WTC11 (cell line): Measurements from ENCODE around the gene RAB17. TPM values are rescaled to one million over a fixed set of nuclear protein-coding genes. Genes with fewer than 3 reads are reported as not detected.

ENCODE experiments used
- ATAC-seq: fragments of 200-7000 bp; cut with Tn5 transposase; 2 replicates; pipeline ENCODE4 v1.10.0; 2021; ENCODE audit warnings: mild to moderate bottlenecking, moderate library complexity
- CTCF ChIA-PET: fragments of 300-600 bp; sonication (Branson Sonifier 250); formaldehyde crosslinking; loops from one replicate; lab custom pipeline; 2021; ENCODE audit warnings: antibody characterized with exemption; lab: Charles Lee
- POLR2A ChIA-PET: fragments of 350-600 bp; sonication (Branson Sonifier 250); formaldehyde crosslinking; loops from one replicate; lab custom pipeline; 2021; ENCODE audit warnings: antibody characterized with exemption; lab: Charles Lee
- DNase-seq: peaks from one replicate; pipeline ENCODE4 v3.0.0; 2021; ENCODE audit warnings: low spot score
- H3K27ac Mint-ChIP-seq: 2 replicates; pipeline ENCODE4 v1.8.0; 2021; ENCODE audit warnings: mixed read lengths
- H3K27me3 Mint-ChIP-seq: 2 replicates; pipeline ENCODE4 v1.8.0; 2021; ENCODE audit warnings: low read depth, mild to moderate bottlenecking, moderate library complexity, mixed read lengths
- H3K36me3 Mint-ChIP-seq: 2 replicates; pipeline ENCODE4 v1.8.0; 2021; ENCODE audit warnings: mixed read lengths
- H3K4me1 Mint-ChIP-seq: 2 replicates; pipeline ENCODE4 v1.8.0; 2022; ENCODE audit warnings: mixed read lengths
- H3K4me3 Mint-ChIP-seq: 2 replicates; pipeline ENCODE4 v1.8.0; 2021; ENCODE audit warnings: mild to moderate bottlenecking, moderate library complexity, mixed read lengths
- H3K9me3 Mint-ChIP-seq: 2 replicates; pipeline ENCODE4 v1.8.0; 2021; ENCODE audit warnings: mixed read lengths
- ATF1 ChIP-seq: sonication (generic); formaldehyde crosslinking; IDR thresholded peaks from 2 replicates; pipeline ENCODE4 v1.8.1; 2023; ENCODE audit warnings: mild to moderate bottlenecking, moderate library complexity, missing genetic modification reagents
- CREB1 ChIP-seq: sonication (generic); formaldehyde crosslinking; IDR thresholded peaks from 2 replicates; pipeline ENCODE4 v1.8.0; 2023; ENCODE audit warnings: mild to moderate bottlenecking, missing genetic modification reagents
- NR2C2 ChIP-seq: sonication (generic); formaldehyde crosslinking; IDR thresholded peaks from 2 replicates; pipeline ENCODE4 v1.8.0; 2022; ENCODE audit warnings: mild to moderate bottlenecking, missing genetic modification reagents
- SMAD3 ChIP-seq: sonication (generic); formaldehyde crosslinking; IDR thresholded peaks from 2 replicates; pipeline ENCODE4 v1.8.0; 2022; ENCODE audit warnings: missing genetic modification reagents, mild to moderate bottlenecking, borderline replicate concordance
- SP1 ChIP-seq: sonication (generic); formaldehyde crosslinking; conservative IDR thresholded peaks from 2 replicates; pipeline ENCODE4 v1.8.1; 2022; ENCODE audit warnings: missing genetic modification reagents
- ZNF138 ChIP-seq: sonication (generic); formaldehyde crosslinking; conservative IDR thresholded peaks from 2 replicates; pipeline ENCODE4 v1.8.1; 2022; ENCODE audit warnings: mild to moderate bottlenecking, moderate library complexity, missing genetic modification reagents
- ZNF232 ChIP-seq: sonication (generic); formaldehyde crosslinking; IDR thresholded peaks from 2 replicates; pipeline ENCODE4 v1.8.0; 2022; ENCODE audit warnings: mild to moderate bottlenecking, missing genetic modification reagents
- ZNF671 ChIP-seq: fragments of 250-450 bp; sonication (Bioruptor Pico); IDR thresholded peaks from 2 replicates; pipeline ENCODE4 v1.8.0; 2021; ENCODE audit warnings: mild to moderate bottlenecking
- total RNA-seq: library from RNA; stranded (reverse); gene quantifications from 3 replicates; pipeline ENCODE4 v1.2.3, GENCODE V29; 2021
- TF ChIP-seq, protein P1 (sequence below): fragments of 250-450 bp; sonication (Bioruptor Pico); IDR thresholded peaks from 2 replicates; pipeline ENCODE4 v1.9.0; 2021; ENCODE audit warnings: moderate library complexity, mild to moderate bottlenecking, inconsistent platforms, borderline replicate concordance
- TF ChIP-seq, protein P2 (sequence below): sonication (generic); formaldehyde crosslinking; IDR thresholded peaks from 2 replicates; pipeline ENCODE4 v1.8.1; 2023; ENCODE audit warnings: mild to moderate bottlenecking, missing genetic modification reagents, moderate library complexity
- TF ChIP-seq, protein P3 (sequence below): fragments of 250-450 bp; sonication (Bioruptor Pico); IDR thresholded peaks from 2 replicates; pipeline ENCODE4 v1.9.0; 2021; ENCODE audit warnings: mild to moderate bottlenecking
- TF ChIP-seq, protein P4 (sequence below): sonication (generic); formaldehyde crosslinking; IDR thresholded peaks from 2 replicates; pipeline ENCODE4 v1.8.0; 2022; ENCODE audit warnings: mild to moderate bottlenecking, missing genetic modification reagents
- TF ChIP-seq, protein P5 (sequence below): sonication (generic); formaldehyde crosslinking; IDR thresholded peaks from 2 replicates; pipeline ENCODE4 v1.8.1; 2023; ENCODE audit warnings: mild to moderate bottlenecking, moderate library complexity, missing genetic modification reagents
- TF ChIP-seq, protein P6 (sequence below): sonication (generic); formaldehyde crosslinking; IDR thresholded peaks from 2 replicates; pipeline ENCODE4 v1.8.0; 2023; ENCODE audit warnings: mild to moderate bottlenecking, missing genetic modification reagents

RAB17 gene
- total RNA-seq, 1 experiment from 2014 or later, result 140 TPM

DNA sequence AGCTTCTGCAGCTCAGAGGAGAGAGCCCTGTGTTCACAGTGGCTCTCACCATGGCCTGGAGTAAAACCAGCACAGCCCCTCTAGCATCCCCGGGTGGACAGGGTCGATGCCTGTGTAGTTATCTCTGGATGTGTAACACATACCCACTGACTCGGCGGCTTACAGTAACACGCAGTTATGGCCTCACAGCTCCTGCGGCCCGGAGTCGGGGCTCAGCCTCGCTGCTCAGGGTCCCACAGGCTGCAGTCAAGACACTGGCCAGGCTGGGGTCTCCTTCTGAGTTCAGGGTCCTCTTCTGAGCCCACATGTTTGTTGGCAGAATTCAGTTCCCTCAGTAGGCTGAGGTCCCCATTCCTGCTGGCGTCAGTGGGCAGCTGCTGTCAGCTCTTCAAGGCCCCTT, 2.5 kb upstream of the RAB17 start:
- no peak for DNase-seq
- Mint-ChIP-seq H3K36me3 (no peaks in the 10 kb centered on the region; the same call in 1 of the 2 replicates), H3K27me3 (no peaks in the 10 kb centered on the region; the same call in 1 of the 2 replicates), H3K27ac (peak overlapping the region; percentile 27; the same call in 1 of the 2 replicates), H3K9me3 (no peaks in the 10 kb centered on the region), H3K4me1 (peaks cover 75% of the 10 kb centered on the region), H3K4me3 (no peak overlapping the region)
- ChIA-PET POLR2A (interaction anchor here (2.0 kb wide), 1 partner anchor 9 kb away, joined by 8 read pairs; no protein-coding TSS in a partner anchor), CTCF (interaction anchor here (2.2 to 5.5 kb wide), 5 partner anchors 8 to 80 kb away, joined by 8 to 37 read pairs (median 32); no protein-coding TSS in a partner anchor)
- TF ChIP-seq, protein P1, sequence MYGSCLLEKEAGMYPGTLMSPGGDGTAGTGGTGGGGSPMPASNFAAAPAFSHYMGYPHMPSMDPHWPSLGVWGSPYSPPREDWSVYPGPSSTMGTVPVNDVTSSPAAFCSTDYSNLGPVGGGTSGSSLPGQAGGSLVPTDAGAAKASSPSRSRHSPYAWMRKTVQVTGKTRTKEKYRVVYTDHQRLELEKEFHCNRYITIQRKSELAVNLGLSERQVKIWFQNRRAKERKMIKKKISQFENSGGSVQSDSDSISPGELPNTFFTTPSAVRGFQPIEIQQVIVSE (CRISPR knock-in tag), result no peak
- TF ChIP-seq CREB1 (CRISPR knock-in tag), result no peak
- no peak for TF ChIP-seq ZNF671 (CRISPR knock-in tag)
- TF ChIP-seq SMAD3 (CRISPR knock-in tag), result no peak
- TF ChIP-seq ZNF138 (CRISPR knock-in tag), result no peak
- no peak for ATAC-seq

DNA sequence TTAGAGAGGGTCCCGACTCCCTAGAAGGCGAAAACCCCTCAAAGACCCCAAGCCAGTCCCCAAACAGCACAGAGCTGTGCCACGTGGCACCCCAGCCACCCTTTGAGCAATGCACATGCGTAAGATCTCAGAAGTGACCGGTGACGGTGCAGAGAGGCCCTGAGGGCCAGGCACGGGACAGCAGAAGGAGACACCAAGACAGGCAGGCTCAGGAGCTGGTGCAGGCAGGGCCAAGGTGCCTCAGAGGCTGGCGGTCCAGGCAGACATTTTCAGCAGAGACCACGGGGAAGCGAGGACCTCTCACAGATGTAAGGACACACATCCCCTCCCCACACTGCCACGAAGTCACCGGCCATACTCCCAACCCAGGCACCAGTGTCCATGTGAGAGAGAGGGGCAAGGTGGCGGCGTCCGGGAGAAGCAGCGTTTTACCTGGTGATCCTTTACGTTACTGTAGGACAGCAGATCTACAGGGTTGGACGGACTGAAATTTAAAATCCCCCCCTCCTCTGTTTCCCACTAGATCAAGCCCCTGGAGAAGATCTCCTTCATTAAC, 2.0 kb upstream of the RAB17 start:
- peak overlapping the region; percentile 27; the same call in 1 of the 2 replicates for H3K27ac Mint-ChIP-seq
- CTCF ChIA-PET, result interaction anchor here (2.6 to 5.5 kb wide), 4 partner anchors 9 to 80 kb away, joined by 8 to 37 read pairs (median 34); no protein-coding TSS in a partner anchor

More for the DNA sequence above, 2.0 kb upstream of the RAB17 start:
- Mint-ChIP-seq H3K27me3 (no peaks in the 10 kb centered on the region; the same call in 1 of the 2 replicates), H3K36me3 (peaks cover 3% of the 10 kb centered on the region), H3K9me3 (no peaks in the 10 kb centered on the region), H3K4me1 (peaks cover 74% of the 10 kb centered on the region), H3K4me3 (no peak overlapping the region)
- DNase-seq (no peak), ATAC-seq (no peak)
- TF ChIP-seq, protein P2, sequence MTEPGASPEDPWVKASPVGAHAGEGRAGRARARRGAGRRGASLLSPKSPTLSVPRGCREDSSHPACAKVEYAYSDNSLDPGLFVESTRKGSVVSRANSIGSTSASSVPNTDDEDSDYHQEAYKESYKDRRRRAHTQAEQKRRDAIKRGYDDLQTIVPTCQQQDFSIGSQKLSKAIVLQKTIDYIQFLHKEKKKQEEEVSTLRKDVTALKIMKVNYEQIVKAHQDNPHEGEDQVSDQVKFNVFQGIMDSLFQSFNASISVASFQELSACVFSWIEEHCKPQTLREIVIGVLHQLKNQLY (CRISPR knock-in tag), result no peak
- TF ChIP-seq ATF1 (CRISPR knock-in tag), result no peak
- TF ChIP-seq, protein P3, sequence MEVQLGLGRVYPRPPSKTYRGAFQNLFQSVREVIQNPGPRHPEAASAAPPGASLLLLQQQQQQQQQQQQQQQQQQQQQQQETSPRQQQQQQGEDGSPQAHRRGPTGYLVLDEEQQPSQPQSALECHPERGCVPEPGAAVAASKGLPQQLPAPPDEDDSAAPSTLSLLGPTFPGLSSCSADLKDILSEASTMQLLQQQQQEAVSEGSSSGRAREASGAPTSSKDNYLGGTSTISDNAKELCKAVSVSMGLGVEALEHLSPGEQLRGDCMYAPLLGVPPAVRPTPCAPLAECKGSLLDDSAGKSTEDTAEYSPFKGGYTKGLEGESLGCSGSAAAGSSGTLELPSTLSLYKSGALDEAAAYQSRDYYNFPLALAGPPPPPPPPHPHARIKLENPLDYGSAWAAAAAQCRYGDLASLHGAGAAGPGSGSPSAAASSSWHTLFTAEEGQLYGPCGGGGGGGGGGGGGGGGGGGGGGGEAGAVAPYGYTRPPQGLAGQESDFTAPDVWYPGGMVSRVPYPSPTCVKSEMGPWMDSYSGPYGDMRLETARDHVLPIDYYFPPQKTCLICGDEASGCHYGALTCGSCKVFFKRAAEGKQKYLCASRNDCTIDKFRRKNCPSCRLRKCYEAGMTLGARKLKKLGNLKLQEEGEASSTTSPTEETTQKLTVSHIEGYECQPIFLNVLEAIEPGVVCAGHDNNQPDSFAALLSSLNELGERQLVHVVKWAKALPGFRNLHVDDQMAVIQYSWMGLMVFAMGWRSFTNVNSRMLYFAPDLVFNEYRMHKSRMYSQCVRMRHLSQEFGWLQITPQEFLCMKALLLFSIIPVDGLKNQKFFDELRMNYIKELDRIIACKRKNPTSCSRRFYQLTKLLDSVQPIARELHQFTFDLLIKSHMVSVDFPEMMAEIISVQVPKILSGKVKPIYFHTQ, result no peak
- TF ChIP-seq, protein P4, sequence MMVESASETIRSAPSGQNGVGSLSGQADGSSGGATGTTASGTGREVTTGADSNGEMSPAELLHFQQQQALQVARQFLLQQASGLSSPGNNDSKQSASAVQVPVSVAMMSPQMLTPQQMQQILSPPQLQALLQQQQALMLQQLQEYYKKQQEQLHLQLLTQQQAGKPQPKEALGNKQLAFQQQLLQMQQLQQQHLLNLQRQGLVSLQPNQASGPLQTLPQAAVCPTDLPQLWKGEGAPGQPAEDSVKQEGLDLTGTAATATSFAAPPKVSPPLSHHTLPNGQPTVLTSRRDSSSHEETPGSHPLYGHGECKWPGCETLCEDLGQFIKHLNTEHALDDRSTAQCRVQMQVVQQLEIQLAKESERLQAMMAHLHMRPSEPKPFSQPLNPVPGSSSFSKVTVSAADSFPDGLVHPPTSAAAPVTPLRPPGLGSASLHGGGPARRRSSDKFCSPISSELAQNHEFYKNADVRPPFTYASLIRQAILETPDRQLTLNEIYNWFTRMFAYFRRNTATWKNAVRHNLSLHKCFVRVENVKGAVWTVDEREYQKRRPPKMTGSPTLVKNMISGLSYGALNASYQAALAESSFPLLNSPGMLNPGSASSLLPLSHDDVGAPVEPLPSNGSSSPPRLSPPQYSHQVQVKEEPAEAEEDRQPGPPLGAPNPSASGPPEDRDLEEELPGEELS, result no peak
- no peak for TF ChIP-seq SP1 (CRISPR knock-in tag)
- no peak for TF ChIP-seq ZNF232 (CRISPR knock-in tag)
- TF ChIP-seq NR2C2 (CRISPR knock-in tag), result no peak
- TF ChIP-seq, protein P5, sequence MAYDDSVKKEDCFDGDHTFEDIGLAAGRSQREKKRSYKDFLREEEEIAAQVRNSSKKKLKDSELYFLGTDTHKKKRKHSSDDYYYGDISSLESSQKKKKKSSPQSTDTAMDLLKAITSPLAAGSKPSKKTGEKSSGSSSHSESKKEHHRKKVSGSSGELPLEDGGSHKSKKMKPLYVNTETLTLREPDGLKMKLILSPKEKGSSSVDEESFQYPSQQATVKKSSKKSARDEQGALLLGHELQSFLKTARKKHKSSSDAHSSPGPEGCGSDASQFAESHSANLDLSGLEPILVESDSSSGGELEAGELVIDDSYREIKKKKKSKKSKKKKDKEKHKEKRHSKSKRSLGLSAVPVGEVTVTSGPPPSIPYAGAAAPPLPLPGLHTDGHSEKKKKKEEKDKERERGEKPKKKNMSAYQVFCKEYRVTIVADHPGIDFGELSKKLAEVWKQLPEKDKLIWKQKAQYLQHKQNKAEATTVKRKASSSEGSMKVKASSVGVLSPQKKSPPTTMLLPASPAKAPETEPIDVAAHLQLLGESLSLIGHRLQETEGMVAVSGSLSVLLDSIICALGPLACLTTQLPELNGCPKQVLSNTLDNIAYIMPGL (CRISPR knock-in tag), result no peak
- TF ChIP-seq, protein P6, sequence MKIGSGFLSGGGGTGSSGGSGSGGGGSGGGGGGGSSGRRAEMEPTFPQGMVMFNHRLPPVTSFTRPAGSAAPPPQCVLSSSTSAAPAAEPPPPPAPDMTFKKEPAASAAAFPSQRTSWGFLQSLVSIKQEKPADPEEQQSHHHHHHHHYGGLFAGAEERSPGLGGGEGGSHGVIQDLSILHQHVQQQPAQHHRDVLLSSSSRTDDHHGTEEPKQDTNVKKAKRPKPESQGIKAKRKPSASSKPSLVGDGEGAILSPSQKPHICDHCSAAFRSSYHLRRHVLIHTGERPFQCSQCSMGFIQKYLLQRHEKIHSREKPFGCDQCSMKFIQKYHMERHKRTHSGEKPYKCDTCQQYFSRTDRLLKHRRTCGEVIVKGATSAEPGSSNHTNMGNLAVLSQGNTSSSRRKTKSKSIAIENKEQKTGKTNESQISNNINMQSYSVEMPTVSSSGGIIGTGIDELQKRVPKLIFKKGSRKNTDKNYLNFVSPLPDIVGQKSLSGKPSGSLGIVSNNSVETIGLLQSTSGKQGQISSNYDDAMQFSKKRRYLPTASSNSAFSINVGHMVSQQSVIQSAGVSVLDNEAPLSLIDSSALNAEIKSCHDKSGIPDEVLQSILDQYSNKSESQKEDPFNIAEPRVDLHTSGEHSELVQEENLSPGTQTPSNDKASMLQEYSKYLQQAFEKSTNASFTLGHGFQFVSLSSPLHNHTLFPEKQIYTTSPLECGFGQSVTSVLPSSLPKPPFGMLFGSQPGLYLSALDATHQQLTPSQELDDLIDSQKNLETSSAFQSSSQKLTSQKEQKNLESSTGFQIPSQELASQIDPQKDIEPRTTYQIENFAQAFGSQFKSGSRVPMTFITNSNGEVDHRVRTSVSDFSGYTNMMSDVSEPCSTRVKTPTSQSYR, result no peak
- POLR2A ChIA-PET, result interaction anchor here (0.7 to 2.0 kb wide), 2 partner anchors 8 to 569 kb away, joined by 5 to 8 read pairs; no protein-coding TSS in a partner anchor
